T1000 (cell line): ENCODE results near the gene LRRC37A.
"Not testable (repeated sequence)": the region's sequence is repeated elsewhere in the genome, so short reads cannot be mapped to it uniquely, and the experiment has no call there.

Source experiments
- DNase-seq: peaks from one replicate; lab custom pipeline; 2025; ENCODE audit warnings: mixed read lengths; lab: John Stamatoyannopoulos, UW

LRRC37A gene

GRCh38 chr17:46287587-46287986 is 7.3 kb upstream of the LRRC37A start:
- DNase-seq = not testable (repeated sequence)

GRCh38 chr17:46290906-46291546 is 3.9 kb upstream of the LRRC37A start:
- DNase-seq = not testable (repeated sequence)

- DNase-seq = not testable (repeated sequence)
Observed at GRCh38 chr17:46291618-46292017, 3.3 kb upstream of the LRRC37A start.

- DNase-seq = not testable (repeated sequence)
Observed at GRCh38 chr17:46341220-46341619, 46.3 kb downstream of the LRRC37A start.

- DNase-seq = not testable (repeated sequence)
Observed at GRCh38 chr17:46342131-46342530, 47.2 kb downstream of the LRRC37A start.

GRCh38 chr17:46348345-46348744 is 53.4 kb downstream of the LRRC37A start:
- not testable (repeated sequence) for DNase-seq

- DNase-seq = not testable (repeated sequence)
Observed at GRCh38 chr17:46349060-46349459, 54.1 kb downstream of the LRRC37A start.

- DNase-seq = not testable (repeated sequence)
Observed at GRCh38 chr17:46353856-46354255, 58.9 kb downstream of the LRRC37A start.

- not testable (repeated sequence) for DNase-seq
Observed at GRCh38 chr17:46361145-46361735, 66.3 kb downstream of the LRRC37A start.

GRCh38 chr17:46361755-46362154 is 66.8 kb downstream of the LRRC37A start, which contains the start of gene ARL17B:
Gene ARL17B, minus strand, starts transcription at chr17:46361766. Its CDS starts 3,369 bp downstream, at chr17:46358397.
- not testable (repeated sequence) for DNase-seq

- not testable (repeated sequence) for DNase-seq
Observed at GRCh38 chr17:46367520-46367919, 72.6 kb downstream of the LRRC37A start.

- DNase-seq = not testable (repeated sequence)
Observed at GRCh38 chr17:46372236-46373229, 77.6 kb downstream of the LRRC37A start.

- not testable (repeated sequence) for DNase-seq
Observed at GRCh38 chr17:46373418-46373817, 78.5 kb downstream of the LRRC37A start.

GRCh38 chr17:46383118-46383517 is 88.2 kb downstream of the LRRC37A start:
- DNase-seq = not testable (repeated sequence)

- not testable (repeated sequence) for DNase-seq
Observed at GRCh38 chr17:46385491-46385890, 90.6 kb downstream of the LRRC37A start.
